ENCODE results near the gene CYB561D2.

The CYB561D2 gene

DNA sequence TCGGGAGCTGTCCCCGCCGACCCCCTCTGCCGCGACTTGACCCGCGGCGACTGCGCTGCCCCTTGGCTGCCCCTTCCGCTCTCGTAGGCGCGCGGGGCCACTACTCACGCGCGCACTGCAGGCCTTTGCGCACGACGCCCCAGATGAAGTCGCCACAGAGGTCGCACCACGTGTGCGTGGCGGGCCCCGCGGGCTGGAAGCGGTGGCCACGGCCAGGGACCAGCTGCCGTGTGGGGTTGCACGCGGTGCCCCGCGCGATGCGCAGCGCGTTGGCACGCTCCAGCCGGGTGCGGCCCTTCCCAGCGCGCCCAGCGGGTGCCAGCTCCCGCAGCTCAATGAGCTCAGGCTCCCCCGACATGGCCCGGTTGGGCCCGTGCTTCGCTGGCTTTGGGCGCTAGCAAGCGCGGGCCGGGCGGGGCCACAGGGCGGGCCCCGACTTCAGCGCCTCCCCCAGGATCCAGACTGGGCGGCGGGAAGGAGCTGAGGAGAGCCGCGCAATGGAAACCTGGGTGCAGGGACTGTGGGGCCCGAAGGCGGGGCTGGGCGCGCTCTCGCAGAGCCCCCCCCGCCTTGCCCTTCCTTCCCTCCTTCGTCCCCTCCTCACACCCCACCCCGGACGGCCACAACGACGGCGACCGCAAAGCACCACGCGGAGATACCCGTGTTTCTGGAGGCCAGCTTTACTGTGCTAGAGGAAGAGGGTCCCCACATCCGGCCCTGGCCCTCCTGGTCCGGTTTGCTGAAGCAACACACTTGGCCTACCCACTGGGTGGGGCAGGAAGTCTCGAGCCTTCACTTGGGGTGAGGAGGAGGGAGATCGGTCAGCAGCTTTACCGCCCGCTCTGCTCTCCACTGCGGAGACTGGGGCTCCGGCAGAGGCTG lies 10.0 kb upstream of the CYB561D2 start, which contains the start of gene RASSF1:
Gene RASSF1 (minus strand): TSS at position 389 of the 882 bp plus-strand sequence. CDS start 31 bp downstream, at position 358.
- DNase-seq = peak in 4 of 51 donors; percentile 19 to 31 (median 26)

DNA sequence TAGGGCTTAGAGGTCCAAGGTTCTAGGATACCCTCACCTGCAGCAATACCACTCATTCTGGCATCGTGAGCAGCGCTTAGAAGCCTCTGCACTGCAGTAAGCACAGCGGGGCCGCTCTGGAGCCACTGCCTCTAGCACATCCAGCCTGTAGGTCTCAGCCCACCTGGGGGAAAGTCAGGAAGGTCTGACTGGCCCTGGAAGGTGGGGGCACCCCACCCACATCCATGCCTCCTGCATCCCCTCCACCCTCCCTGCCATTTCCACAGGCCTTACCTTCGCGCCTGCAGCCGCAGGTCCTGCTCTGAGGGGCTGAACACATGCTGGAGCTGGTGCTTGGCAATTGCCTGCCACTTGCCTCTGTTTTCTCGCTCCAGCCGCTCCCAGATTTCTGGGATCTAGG lies 9.1 kb upstream of the CYB561D2 start:
- DNase-seq = no peak

DNA sequence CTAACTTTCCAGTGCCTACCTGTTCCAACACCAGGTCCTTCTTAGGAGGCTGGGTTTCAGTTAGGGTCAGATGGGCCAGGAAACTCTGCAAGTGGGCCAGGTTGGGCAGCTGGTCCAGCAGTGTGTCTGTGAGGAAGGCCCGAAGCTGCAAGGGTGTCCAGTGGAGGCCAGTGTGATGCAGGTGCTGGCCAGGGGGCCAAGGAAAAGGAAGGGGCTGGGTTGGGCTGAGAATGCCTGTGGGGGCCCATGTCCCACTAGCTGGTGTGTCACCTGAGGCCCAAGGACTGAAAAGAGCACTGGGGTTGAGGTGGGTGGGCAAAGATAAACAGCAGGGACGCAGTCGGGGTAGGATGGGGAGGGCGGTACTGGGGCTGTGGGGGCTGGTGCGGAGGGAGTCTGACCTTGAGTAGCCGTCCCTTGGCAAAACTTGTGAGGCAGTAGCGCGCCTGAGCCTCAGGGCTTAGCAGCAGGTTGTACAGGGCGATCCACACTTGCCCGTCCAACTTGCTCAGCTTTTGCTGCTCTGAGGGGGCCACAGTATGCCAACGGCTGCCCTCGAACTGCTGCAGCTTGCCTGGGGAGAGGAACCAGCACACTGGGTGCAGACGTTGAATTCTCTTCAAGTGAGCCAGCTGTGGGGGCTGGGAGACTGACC lies 8.5 kb upstream of the CYB561D2 start:
- no peak for DNase-seq

DNA sequence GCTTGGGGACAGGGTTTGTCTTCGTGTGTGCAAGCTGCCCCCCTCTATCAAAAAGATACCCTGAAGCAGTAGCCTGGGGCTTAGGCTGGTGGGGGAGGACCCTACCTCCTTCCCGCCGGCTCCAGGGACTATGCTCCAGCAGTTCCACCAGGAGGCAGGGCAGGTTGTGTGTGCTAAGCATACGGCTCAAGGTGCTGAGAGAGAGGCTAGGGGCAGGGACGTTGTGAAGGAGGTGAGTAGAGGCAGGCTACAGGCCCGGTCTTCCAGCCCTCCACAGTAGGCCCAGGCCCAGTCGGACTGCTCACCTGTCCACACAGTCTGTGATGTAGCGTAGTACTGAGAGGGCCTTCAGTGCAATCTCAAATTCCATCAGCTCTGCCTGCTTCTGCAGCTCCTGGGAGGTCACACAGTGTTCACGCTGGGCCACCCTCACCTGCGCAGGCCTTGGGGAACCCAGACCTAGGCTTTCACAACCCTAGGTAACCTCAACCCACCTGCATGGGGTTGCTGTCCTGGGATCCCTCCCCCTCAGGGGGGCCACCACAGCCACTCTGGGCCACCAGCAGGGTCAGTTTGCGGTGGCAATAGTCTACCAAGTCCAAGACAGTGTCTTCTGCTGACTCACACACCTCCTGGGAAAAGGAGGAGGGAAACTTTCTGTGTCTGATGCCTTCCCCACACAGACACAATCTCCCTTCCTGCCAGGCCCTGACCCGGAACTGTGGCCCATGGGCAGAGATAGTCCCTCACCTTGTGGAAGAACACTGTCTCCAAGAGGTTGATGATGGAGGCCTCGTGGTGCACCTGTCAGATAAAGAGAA lies 7.6 kb upstream of the CYB561D2 start:
- no peak for DNase-seq

DNA sequence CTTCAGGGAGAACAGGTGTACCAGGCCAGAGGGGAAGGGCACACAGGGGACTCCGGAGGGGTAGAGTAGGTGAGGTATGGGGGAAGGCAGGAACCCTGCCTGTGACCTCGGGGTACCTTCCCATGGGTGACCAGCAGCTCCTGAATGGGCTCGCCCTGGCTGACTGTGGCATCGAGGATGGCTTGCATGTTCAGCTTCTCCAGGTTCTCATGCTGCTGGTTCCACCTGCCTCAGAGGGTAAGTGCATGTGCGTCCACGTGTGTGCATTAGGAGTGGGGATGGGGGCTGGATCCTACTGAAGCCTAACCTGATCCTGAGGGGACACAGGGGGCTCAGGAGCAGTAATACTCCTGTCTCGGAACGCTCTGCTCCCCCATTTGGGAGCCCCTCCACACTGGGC lies 5.7 kb upstream of the CYB561D2 start:
- DNase-seq = no peak

DNA sequence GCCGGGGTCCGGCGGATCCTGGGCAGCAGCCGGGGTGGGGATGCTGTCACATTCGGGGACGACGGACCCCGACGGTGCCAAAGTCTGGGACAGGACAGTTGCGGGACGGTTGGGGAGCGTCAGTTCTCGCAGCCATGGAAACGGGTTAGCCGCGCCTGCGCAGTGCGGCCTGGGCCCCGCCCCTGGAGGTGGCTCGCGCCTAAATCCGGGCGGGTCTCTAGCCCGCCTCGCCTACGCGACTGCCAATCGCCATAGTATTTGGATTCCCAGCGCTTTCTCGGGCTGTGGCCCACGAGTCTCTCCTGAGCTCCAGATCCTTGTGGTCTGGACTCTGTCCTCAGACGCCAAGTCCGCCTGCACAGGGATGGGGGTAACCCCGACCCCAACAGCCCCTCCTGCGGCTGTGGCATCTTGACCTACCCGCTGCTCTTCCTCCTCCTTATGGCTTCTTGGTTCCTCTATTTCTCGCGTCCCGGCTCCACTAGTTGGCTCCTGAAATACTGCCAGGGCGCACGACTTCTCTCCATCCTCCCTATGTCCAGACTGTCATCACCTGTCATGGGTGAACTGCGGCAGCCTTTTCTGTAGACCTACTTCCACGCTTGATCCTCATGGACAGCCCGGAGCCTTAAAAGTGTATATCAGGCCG lies 5.0 kb upstream of the CYB561D2 start, which contains the start of gene ZMYND10:
Gene ZMYND10 (minus strand): TSS at position 147 of the 649 bp plus-strand sequence. CDS start 153 bp downstream, outside the sequence.
- DNase-seq = peak in 30 of 51 donors; percentile 6 to 57 (median 31)

DNA sequence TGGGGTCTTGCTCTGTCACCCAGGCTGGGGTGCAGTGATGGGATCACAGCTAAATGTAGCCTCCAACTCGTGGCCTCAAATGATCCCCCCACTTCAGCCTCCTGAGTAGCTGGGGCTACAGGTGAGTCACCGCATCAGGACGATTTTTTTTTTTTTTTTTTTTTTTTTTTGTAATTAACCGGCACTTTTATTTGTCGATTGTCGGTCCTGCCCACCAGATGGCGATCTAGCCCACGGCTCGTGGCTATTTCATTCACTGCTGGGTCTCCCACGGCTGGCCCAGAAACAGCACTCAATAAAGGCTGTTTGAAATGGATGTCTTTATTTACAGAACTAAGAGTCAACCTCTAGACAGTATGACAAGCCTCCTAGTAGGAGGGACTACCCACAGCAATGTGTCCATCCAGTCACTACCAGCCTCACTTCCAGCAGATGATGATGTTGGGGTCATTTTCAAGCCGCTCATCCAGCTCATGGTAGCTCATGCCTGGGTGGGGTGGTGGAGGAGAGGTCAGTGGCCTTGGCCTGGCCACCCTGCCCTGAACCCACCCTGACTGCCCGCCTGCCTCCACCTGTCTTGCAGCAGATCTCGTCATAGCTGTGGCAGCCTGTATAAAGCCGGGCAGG lies 3.4 kb upstream of the CYB561D2 start:
- peak in 34 of 51 donors; percentile 7 to 83 (median 44) for DNase-seq

DNA sequence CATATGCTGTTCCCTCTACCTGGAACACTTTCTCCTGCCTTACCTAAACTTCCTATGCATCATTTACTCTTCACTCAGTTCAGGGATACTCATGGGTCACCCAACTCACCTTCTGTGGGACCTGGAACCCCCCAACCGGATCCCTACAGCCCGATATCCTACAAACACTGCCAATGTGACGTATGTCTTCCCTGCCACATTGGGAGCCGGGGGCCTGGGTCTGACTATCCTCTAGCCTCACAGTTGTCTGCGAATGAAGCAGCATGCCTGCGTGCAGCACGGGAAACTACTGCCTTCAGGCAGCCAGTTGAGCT lies 492 bp upstream of the CYB561D2 start:
- DNase-seq = peak in 1 of 51 donors; percentile 58

DNA sequence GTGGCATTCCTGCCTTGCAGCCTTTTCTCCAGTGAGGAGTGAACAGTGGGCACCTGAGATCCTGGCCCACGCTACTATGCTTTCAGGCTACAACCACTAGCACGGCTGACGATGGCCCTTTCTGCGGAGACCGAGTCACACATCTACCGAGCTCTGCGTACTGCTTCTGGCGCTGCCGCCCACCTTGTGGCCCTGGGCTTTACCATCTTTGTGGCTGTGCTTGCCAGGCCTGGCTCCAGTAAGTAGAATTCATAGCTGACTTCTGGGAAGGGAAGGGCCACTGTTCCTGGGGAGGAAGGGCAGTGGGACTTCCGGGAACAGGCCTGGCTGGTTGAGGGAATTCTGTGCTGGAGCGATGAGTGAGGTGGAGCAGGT lies 648 bp downstream of the CYB561D2 start:
- no peak for DNase-seq

DNA sequence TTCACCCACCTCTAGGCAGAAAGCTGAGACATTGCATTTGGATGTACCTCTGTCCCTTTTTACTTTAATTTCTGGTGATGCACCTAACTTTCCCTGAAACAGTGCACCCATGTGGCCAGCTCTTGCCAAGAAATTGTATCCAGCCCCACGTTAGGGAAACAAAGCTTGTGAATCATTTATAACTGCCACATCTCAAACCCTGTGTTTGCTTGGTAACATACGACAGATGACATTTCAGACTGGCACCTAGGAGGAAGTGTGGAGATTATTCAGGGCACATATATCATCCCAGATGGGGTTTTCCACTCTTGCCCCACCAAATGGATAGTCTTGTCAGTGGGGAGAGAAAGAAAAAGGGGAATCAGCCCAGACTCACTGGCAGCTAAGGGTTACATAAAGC lies 2.1 kb downstream of the CYB561D2 start:
- no peak for DNase-seq

DNA sequence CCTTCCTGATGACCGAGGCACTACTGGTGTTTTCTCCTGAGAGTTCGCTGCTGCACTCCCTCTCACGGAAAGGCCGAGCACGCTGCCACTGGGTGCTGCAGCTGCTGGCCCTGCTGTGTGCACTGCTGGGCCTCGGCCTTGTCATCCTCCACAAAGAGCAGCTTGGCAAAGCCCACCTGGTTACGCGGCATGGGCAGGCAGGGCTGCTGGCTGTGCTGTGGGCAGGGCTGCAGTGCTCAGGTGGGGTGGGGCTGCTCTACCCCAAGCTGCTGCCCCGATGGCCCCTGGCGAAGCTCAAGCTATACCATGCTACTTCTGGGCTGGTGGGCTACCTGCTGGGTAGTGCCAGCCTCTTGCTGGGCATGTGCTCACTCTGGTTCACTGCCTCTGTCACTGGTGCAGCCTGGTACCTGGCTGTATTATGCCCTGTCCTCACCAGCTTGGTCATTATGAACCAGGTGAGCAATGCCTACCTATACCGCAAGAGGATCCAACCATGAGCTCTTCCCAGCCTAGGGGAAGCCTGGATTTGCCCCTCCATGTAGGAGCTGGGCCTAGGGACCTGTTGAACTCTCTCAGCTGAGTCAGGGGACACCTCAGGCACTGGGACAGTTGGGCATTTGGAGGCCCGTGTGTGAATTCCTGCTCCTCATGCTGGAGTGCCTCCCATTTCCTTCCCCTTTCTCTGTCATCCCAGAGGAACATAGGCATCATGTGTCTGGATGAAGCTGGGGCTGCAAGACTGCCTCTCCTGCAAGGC lies 2.8 kb downstream of the CYB561D2 start:
- no peak for DNase-seq

DNA sequence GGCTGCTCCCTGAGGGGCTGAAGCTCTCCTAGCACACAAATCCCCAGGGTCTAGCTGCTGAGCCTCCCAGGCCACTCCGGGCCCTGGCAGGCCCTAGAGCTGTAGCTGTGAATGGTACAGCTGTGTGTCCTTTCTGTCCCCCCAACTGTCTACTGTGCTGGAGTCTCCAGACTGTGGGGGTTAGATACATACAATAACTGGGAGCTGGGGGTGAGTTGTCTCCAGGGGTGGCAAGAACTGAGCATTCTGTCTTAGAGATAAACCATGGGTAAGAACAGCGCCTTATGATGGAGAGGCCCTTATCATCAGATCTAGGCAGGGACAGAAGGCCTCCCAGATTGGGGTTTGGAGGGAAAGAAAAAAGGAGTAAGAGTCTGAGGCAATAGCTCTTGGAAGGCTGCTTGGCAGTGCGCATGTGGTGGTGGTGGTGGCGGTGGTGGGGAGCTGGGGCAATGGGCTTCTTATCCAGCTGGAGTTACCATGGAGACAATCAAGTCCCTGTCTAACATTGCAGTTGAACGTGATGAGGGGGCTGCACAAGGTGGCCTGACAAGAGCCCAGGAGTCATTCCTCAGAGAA lies 3.6 kb downstream of the CYB561D2 start:
- no peak for DNase-seq

DNA sequence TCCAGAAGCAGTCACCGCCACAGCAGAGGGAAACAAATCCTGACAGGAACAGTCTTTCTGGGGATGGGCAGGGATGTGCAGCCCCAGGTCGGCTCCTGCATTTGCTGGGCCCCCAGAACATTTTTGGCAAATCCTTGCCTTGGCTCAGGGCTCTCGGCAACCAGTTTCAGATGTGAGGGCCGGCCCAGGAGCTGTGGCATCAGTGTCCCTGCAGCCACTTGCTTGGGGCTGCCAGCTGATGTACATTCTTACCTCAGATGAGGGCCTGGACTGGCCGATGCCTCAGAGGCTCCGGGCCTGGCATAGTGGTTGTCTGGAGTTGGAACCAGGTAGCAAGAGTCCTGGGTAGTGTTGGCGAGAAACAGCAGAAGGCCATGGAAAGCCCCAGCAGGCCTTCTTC lies 4.2 kb downstream of the CYB561D2 start:
- no peak for DNase-seq

DNA sequence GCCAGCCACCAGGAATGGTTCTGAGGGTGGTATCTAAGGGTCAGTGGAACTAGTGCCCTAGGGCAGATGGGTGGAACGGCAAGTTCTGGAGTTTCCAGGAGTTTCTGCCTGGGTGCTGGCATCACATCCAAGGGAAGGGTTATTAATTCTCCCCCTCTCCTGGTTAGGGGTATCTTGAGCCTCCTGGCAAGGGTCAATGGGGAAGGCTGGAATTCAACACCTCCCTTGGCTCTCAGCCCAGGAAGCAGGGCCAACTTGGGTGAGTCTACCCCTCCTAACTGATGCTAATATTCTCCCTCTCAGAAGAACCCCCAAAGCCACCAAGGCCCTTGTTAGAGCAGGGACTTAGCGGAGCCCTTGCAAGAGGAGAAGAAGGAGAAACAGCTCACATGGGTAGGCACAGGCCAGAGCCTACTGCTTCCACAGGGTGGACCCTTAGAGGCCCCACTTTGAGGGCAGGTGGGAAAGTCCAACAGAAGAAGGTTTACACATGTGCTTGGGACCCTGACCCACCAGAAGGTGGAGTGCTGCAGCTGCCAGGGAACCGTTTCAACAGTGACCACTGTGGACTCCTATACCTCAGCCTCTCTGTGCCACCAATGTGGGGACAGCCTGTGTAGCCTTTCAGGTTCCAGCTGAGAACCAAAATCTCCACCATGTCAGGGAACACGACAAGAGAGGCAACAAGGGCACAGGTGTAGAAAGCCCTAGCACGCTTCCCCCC lies 5.3 kb downstream of the CYB561D2 start:
- DNase-seq = no peak

DNA sequence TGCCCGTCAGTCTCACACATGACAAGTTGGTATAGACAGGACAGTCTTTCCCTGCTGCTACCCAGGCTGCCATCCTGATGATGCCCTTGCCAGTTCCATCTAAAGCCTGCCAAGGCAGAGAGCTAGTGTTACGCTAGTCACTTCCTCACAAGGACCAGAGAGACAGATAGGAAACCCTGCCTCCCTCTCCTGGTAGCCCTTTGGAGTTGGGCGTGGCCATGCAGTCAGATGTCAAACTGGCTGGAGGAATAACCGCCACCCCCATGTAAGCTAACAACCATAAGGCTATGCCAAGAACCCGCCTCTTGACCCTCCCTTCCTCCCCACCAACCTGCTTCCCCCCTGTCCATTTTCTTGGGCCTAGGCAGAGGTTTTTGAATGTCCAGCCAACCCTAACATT lies 5.9 kb downstream of the CYB561D2 start:
- no peak for DNase-seq

DNA sequence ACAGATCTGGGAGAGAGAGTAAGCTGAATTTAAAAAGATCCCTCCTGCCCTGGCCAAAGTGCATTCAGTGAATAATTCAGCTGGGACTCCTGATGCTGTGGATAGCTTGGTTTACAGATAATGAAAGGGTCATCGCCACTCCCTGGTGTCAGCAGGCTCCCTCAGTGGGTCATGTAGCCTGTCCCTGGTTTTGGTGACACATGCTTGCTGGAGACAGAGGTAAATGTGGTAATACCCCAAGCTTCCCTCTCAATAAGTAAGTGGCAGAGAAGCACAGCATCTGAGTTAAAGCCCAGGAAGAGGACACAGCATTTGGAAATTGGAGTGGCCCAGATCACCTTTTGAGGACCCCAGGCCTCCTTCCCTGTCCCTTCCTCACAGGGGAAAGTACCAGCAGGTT lies 6.8 kb downstream of the CYB561D2 start:
- no peak for DNase-seq

DNA sequence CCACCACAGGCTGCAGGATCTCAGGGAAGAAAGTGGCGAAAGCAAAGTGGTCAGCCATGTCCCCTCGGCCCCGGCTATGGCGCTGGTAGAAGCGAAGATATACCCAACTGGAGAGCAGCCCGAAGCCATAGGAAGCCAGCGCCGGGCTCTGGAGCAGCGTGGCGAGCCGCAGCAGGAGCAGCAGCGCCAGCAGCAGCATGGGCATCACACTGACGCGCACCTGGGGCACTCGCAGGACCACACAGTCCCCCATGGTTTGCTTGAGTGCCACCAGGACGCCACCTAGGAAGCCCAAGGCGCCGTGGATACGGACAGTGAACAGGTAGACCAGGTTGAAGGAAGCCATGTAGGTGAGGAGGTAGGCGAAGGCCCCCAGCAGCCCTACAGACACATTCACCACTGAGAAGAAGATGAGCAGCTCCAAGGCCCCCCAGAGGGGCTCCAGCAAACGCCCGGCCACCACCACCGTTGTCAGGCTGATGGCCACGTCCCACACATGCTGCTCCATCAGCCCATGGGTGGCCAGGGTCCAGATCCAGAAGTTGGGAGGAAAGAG lies 7.8 kb downstream of the CYB561D2 start:
- no peak for DNase-seq

DNA sequence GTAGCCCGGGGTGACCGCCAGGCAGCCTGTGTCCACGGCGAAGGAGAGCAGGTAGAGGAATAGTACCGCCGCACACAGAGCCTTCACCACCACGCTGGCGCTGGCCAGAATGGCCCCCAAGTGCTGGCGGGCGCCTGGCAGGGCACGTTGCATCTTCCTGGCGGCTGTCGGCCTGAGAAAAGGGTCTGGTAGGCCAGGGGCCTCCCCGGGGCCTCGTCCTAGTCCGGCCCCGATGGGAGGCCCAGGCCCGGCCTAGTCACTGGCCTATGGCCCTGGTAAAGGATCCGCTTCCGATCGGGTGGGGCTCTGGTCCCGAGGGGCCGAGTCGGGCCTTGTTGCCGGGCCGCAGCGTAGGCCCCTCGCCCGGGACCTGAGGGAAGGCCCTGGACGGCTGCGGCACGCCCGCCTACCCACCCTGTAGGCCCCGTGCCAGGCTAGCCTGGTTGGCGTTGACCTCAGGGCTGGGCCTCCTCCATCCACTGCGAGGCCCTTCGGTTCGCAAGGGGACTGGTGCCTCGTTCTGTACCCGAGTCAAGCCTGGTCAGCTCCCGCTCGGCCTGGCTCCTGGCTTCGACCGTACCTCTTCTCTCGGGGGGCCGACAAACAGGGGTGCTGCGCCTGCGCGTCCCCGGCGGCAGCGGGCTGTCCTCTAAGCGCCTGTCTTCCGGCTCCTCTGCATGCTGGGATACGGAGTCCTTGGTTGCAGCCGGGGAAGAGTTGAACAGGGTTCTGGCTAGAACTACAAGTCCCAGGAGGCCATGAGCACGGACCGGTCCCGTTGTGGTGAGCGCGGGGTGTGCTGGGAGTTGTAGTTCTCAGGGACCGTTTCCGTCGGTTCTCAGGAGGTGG lies 8.5 kb downstream of the CYB561D2 start, which contains the start of gene TMEM115:
Gene TMEM115 (minus strand): TSS at position 611 of the 849 bp plus-strand sequence. CDS start 458 bp downstream, at position 153.
- DNase-seq = peak; percentile 75 to 99 (median 98)
